HG02943 (cell line): ENCODE measurements around the gene ANKRA2.
A peak's percentile ranks its signal among the peaks of the same experiment; 100 is the strongest.

ENCODE experiments used
- ATAC-seq: cut with Tn5 transposase; IDR thresholded peaks from one replicate; pipeline ENCODE4 v1.9.1; 2021; ENCODE audit warnings: mild to moderate bottlenecking, low read depth, moderate library complexity; ENCODE audit not compliant: unreplicated experiment

ANKRA2 gene, protein sequence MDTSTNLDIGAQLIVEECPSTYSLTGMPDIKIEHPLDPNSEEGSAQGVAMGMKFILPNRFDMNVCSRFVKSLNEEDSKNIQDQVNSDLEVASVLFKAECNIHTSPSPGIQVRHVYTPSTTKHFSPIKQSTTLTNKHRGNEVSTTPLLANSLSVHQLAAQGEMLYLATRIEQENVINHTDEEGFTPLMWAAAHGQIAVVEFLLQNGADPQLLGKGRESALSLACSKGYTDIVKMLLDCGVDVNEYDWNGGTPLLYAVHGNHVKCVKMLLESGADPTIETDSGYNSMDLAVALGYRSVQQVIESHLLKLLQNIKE

DNA sequence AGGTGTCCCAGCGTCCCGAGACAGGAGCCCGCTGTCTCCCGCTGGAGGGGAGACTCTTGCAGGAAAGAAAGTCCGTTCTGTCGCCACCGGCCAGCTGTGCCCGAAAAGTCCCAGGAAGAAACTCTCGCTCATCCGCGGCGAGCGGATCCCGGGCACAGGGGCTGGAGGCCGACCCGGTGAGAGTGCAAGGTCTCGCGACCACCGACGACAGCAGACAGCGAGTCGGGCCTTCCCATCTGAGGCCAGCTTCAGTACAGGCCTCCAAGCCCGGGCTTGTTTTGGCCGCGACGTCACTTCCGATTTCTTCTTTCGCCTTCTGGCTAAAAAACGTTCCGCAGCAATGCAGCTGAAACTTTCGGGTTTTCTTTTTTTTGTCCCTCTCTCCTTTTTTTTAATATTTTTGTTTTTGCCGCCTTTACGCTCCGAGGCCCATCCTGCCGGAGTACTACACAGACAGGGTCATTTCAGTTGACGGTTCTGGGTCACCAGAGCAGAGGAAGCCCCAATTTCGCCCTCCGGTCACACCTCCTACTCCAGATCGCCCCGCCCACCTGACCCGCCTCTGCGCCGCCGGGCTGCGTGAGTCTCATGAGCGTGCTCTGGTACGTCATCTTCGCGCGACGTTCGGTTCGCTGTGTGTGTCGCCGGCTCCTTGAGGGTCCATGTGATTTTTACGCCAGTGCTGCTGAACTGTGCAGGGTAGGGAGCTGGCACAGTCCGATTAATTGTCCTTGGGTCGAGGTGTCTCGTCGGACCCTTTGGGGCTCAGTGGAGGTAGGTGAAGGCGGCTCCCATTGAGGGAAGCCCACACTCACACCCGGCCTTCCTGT is at the start of gene ANKRA2, which contains the start of gene UTP15:
TSS of gene ANKRA2 (minus strand) at position 501 of the 830 bp plus-strand sequence. CDS start 2,758 bp downstream, outside the sequence.
TSS of gene UTP15 (plus strand) at position 605 of the 830 bp plus-strand sequence. CDS start 1,602 bp downstream, outside the sequence.
- peak; percentile 96 for ATAC-seq

DNA sequence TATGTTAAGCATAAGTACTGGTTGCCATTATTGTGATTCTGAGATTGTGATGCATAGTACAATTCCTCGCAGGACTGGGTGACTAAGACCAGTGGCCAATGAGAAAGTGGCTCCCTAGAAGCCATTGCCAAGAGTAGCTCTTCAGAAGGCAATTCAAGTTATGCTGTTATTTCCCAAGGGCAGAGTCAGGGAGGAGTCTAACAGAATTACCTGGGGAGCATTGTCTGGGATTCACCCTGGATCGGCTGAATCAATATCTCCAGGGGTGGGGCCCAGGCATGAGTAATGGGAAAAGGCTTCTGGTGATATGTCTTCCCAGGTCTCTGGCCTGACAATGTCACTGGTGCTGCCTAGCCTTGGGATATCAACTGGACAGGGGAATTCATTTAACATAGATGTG is 49.6 kb upstream of the ANKRA2 start:
- ATAC-seq: no peak

DNA sequence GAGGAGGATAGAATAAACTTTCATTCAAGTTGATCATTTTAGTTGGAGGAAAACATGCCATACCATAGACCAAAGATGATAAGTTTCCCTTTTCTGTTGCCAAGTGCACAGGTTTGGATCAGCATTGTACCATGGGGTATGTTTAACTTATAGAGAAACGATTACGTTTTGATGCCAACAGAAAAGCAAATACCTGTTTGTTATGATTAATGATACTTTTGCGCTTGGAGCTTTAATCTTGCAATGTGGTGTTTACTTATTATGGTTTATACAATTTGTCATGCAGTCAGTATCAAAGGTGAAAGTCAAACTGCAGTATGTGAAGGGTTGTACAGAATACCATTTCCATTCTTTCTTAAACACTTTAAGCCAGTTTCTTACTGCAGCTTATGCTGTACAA is 47.4 kb upstream of the ANKRA2 start:
- ATAC-seq: no peak

DNA sequence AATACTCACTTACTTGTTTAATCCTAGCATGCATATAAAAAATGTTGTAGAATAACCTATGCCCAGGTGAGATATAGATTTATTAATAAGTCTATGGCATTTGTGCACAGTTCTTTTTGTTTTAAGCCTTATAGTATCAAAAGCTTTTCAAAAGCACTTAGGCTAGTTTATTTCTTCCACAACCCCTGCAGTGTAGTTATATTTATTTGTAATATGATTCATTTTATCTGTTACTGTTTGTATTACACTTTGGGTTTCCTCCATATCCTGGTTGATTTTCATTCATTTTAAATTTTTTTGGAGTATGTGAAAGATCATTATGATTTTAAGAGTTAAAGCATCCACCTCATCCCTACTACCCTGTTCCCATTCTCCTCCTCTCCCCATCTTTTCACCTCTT is 41.8 kb upstream of the ANKRA2 start:
- ATAC-seq: no peak

DNA sequence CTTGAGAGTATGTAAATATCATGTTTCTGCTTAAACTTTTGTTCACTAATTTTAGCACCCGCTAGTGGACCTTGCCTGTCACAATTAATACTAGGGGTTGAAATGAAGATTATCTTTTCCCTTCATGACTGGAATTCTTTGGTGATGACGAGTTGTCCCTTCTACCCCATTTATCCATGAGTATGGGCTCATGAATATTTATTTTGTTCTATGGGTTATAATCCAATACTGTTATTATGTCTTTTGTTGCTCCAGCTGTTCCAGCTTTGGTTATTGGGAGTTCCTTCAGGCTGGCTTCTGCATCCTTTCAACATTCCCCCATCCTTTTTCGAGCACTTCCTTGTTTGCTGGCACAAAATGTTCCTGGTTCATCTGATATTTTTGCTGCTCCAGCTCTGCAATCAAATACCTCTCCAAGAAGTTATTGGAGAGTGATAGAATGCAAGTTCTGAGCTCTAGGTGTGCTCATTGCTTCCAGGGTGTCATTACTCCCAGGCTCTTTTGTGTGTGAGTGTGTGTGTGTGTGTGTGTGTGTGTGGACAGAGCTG is 40.8 kb upstream of the ANKRA2 start:
- ATAC-seq: no peak

DNA sequence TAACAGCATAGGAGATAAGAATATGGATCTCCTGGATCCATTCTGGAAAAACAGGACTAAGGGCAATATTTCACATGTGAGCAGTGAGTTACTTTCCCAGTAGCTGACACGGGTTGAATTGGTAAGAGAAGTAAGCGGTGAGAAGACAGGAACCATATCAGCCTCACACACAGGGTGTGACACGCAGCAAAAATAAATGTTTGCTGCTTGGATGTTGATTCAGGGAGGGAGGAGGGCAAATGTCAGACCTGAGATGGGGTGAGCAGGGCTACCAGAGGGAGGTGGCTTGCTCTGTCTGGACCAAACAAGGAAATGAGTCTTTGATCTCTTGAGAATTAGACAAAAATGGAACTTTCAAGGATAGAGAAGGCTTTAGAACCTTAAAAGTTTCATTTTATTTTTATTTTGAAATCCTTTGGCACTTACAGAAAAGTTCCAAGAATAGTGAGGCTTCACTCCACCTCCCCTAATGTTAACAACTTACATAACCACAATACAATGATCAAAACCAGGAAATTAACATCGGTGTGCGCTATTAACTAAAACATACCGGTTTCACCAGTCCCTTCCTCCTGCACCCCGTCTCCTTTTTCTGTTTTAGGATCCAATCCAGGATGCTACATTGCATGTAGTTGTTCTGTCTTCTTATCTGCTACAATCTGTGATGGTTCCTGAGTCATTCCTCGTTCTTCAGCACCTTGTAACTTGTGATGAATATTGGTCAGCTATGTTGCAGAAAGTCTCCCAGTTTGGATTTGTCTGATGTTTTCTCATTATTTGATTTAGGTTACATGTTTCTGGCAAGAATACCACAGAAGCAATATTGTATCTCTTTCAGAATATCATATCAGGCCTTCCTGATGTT is 40.0 kb upstream of the ANKRA2 start:
- ATAC-seq: no peak

DNA sequence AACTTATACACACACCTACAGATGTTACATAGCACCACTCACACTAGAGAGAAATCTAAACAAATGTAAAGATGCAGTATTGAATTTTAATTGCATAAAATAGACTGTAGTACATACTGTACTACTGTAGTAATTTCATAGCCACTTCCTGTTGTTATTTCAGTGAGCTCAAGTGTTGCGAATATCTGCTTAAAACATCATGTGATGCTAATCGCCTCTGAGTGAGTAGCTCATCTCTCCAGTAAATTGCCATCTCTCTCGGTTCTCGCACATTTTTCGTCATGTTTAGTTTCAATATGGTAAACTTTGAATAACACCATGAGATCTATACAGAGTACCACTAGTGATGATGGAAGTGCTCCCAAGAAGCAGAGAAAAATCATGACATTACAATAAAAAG is 38.6 kb upstream of the ANKRA2 start:
- ATAC-seq: no peak

DNA sequence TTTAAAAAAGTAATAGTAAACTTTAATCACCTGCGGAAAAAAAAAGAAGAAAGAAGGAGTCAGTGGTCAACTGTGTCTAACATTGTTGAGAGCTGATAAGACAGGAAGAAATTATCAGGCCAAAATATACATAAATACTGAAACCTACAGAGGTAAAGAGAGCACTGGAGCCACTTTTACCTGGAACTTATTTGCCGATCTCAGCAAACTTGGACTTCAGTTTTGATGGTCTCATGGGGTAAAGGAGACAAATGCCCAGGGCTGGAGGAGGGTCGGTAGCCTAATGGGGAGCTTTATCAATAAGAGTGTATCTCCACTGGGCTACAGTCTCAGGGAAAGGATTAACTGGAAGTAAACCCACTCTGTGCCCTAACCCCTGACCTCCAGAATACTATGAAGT is 33.9 kb upstream of the ANKRA2 start:
- no peak for ATAC-seq

DNA sequence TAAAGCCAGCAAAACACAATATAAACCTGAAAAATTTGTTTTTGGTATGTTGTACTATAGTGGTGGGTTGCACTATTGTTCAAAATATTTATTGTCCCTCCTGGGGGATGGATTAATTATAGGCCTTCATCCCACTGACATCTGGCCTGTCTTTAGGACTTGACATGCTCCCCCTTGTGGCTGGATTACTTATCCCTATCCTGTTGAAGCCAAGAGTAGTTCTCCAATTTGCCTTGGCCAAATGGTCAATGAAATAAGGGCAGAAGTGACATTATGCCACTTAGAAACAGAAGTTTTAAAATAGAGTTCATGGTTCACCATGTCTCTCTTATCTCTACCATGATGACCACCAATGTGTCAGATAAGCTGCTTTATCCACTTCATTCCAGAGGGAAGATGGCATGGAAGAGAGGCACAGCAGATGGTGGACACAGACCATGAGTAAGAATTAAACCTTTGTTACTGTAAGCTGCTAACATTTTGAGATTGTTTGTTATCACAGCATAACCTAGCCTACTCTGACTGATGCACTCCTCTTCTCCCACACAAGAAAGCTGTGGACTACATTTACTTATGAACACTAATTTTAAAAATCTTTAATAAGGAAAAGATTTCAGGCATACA is 31.4 kb upstream of the ANKRA2 start:
- no peak for ATAC-seq

DNA sequence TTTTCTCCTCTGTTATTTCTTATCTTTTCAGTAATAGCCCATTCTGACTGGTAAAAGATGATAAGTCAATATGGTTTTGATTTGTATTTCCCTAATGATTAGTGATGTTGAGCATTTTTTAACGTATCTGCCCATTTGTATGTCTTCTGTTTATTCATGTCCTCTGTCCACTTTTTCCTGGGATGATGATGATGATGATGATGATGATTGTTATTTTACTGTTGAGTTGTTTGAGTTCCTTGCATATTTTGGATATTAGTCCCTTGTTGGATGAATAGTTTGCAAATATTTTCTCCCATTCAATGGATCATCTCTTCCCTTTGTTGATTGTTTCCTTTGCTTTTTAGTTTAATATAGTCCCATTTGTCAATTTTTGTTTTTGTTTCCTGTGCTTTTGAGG is 27.1 kb upstream of the ANKRA2 start:
- no peak for ATAC-seq

DNA sequence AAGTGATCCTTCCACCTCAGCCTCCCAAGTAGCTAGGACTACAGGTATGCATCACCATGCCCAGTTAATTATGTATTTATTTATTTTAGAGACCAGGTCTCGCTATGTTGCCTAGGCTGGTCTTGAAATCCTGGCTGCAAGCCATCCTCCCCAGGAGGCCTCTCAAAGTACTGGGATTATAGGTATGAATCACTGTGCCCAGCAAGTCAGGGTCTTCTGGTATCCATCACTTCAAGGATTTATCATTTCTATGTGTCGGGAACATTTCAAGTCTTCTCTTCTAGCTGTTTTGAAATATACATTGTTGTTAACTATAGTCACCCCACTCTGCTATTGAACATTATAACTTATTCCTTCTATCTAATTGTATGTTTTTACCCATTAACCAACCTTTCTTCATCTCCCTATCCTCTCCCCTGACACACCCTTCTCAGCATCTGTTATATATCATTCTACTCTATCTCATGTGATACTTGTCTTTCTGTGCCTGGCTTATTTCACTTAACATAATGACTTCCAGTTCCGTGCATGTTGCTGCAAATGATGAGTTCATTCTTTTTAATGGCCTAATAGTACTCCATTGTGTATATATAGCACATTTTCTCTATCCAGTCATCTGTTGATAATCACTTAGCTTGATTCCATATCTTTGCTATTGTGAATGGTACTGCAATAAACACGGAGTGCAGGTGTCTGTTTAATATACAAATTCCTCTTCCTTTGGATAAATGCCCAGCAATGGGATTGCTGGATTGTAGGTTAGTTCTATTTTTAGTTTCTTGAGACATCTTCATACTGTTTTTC is 26.5 kb upstream of the ANKRA2 start:
- no peak for ATAC-seq

DNA sequence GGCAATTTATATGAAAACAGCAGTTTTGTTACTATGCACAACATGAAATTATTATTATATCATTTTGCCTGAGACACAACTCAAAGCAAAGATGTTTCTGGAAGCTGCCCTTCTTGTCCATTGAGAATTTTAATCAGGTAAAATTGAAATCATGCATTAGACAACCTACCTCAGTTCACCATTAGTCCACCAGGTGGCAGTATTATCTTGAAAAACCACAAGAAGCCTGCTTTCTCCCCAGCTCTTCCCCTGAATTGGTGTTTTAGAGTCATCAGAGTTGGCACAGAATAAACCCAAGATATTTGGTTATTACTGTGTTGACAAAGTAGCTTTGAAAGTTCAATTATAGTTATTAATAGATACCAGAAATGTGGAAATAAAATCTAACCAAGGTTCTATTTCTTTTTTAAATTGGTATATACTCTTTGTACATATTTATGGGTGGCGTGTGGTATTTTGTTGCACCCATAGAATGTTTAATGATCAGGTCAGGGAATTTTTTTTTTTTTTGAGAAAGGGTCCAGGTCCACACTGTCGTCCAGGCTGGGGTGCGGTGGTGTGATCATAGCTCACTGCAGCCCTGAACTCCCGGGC is 25.8 kb upstream of the ANKRA2 start:
- no peak for ATAC-seq

DNA sequence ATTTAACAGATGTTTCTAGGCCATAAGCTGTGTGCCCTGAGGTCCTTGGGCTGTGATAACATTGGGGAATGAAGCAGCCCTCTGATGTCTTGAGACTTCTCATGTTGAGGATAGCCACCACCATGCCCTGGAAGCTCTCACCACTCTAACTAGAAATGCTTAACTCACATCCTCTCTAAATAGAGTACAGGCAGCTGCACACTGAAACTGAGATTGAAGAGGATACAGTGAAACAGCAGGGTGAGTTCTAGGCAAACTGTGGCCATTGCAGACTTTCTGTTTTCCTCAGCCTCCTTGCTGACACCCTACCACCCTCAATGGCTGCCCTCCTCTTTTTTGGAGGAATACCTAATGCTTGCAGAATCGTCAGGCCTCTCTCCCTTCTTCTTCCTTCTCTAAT is 22.5 kb upstream of the ANKRA2 start:
- ATAC-seq: no peak

DNA sequence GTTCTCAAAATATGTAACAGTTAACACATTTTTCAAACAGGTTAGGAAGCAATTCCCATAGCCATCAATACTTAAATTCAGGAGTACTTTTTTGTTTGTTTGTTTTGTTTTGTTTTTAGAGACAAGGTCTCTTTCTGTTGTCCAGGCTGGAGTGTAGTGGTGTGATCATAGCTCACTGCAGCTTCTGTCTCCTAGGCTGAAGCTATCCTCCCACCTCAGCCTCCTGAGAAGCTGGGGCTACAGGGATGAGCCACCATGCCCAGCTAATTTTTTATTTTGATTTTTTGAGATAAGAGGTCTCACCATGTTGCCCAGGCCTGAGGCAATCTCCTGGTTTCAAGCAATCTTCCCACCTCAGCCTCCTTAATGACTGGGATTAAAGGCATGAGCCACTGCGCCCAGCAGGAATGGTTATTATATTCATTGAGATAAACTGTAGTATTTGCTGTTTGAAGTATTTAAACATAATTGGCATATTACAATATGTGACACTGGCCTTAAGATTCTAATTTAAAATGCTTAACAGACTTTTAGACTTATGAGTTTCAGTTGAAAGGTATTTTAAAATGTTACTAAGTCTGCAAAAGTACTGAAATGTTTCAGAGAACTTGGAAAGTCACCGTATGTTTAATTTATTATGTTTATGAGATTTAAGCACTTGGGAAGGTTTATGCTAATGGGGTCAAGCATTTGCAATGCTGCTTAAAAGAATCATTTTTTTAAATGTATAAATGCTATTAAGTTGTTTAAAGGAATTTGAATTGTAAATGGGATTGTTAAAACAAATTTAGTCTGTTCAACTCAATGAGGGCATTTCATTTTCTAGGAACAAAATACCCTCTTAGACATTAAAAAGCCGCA is 17.1 kb upstream of the ANKRA2 start:
- ATAC-seq: no peak

DNA sequence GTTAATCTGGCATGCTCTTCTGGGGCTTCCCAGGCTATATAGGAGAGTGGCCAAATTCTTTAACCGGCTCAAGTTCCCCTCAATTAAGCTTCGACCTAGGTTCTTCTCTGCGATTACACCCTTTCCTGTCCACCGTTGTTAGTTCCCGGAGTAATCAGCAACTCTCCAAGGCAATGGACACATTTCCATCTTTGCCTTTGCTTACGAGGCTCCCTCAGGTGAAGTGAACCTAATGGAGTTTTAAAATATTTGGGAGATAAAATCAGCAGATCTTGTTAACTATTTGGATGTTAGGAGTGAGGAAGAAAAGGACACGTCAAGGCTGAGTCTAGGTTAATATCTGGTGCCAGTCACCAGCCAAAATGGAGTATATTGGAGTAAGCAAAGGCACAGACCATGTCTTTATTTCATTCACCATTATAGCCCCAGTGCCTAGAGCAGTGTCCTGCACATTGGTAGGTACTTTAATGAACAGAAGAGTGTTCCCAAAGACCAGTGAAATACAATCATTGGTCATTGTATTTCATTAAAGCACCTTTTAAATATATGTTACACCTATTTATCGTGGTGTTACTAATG is 619 bp upstream of the ANKRA2 start:
- ATAC-seq: peak; percentile 35

DNA sequence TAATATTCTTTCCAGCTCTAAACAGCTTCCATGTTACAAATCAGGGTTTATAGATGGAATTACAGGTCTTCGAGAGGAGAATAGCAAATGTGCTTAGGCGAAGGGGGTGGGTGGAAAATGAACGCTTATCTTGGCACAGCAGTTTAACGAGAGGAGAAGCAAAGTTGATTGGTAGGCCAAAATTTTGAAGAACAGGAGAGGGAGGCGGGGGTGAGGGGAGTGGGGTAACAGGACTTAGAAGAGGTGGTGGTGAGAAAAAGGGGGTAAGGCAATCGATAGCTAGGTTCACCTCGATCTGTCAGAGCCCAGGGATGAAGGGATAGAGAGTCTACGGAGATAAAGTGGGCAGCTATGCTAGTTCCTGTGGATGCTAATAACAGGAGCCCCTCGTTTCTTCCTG is 764 bp downstream of the ANKRA2 start:
- no peak for ATAC-seq

DNA sequence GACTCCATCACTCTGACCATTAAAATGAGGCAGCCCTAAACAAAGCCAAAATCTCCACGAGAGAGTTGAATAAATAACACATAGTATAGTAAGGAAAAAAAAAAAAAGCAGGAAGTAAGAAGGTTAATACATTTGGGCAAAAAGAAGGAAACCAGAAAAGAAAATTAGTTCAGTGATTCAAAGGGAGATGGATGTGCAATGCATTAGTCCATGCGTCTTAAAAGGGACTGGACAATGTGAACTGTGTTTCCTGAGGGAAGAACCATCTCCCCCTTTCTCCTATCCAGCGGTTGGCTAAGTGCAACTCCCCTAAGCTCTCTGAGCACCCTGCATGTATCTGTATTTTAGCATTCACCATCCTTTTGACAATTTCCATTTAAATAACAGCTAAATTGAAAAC is 1.4 kb downstream of the ANKRA2 start:
- ATAC-seq: no peak

DNA sequence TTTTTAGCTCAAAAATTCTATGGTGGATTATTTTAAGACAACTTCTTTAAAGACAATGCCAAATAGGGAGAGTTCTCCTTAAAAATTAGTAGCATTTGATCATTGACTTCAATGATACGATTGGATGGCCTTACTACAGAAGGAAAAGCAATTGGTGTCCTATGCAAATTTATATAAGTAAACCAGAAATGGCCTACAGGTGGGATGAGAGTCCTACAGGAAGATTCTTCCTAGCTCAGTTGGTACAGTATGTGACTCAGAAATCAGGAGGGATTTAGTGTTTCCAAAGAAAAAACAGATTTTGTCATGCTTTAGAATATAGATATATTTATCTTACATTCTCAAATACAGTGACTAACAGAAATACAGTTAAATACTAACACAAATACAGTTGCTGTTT is 6.5 kb downstream of the ANKRA2 start:
- ATAC-seq: no peak
